Measurements from ENCODE around the gene CD72.
"Not testable (repeated sequence)": the region's sequence is repeated elsewhere in the genome, so short reads cannot be mapped to it uniquely, and the experiment has no call there.

DNA sequence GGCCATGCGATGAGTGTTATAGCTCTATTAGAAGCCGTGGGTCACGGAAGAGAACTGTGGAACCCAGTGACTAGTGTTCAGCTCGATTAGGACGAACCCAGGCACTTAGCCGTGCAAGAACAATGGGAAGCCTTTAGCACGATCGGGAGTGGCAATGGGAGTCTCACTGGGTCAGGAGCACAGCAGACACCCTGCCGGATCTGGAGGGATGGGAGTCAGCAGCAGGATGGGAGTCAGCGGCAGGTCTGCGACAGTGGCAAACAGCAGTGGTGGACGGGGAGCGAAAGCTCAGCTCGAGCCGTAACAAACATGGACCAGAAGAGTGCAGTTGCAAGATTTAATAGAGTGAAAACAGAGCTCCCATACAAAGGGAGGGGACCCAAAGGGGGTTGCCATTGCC is 22.2 kb upstream of the CD72 start:
- not testable (repeated sequence) for TF ChIP-seq FOXA1 (IDR thresholded peaks at IDR 0.05); BHLHE40 (IDR thresholded peaks at IDR 0.05; ENCODE audit: borderline replicate concordance); ELF4 (IDR thresholded peaks at IDR 0.05); SP1 (IDR thresholded peaks at IDR 0.05); FOXM1 (IDR thresholded peaks at IDR 0.05; ENCODE audit: borderline replicate concordance); NFRKB (IDR thresholded peaks at IDR 0.05); ARNT (IDR thresholded peaks at IDR 0.05); TARDBP (IDR thresholded peaks at IDR 0.05)

Measured in HEK293T (cell line).